ENCODE measurements around the gene AKAP8. TPM values are rescaled to one million over a fixed set of nuclear protein-coding genes. Genes with fewer than 3 reads are reported as not detected.
"Not testable (repeated sequence)": the region's sequence is repeated elsewhere in the genome, so short reads cannot be mapped to it uniquely, and the experiment has no call there.

The AKAP8 gene
- total RNA-seq, 6 experiments from 2014 or later, result 22.8 to 31.2 (median 29.6) TPM

GRCh38 chr19:15397782-15398181, 18.2 kb upstream of the AKAP8 start:
- TF ChIP-seq, protein P1, sequence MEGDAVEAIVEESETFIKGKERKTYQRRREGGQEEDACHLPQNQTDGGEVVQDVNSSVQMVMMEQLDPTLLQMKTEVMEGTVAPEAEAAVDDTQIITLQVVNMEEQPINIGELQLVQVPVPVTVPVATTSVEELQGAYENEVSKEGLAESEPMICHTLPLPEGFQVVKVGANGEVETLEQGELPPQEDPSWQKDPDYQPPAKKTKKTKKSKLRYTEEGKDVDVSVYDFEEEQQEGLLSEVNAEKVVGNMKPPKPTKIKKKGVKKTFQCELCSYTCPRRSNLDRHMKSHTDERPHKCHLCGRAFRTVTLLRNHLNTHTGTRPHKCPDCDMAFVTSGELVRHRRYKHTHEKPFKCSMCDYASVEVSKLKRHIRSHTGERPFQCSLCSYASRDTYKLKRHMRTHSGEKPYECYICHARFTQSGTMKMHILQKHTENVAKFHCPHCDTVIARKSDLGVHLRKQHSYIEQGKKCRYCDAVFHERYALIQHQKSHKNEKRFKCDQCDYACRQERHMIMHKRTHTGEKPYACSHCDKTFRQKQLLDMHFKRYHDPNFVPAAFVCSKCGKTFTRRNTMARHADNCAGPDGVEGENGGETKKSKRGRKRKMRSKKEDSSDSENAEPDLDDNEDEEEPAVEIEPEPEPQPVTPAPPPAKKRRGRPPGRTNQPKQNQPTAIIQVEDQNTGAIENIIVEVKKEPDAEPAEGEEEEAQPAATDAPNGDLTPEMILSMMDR (IDR thresholded peaks at IDR 0.05), result no peak
- H3K27ac Mint-ChIP-seq, result no peak overlapping the region
- no peak overlapping the region for H3K4me3 Mint-ChIP-seq
- H3K4me1 Mint-ChIP-seq (ENCODE audit: low read depth), result peaks cover 8% of the 10 kb centered on the region
- H3K36me3 Mint-ChIP-seq (ENCODE audit: low read depth), result peaks cover 36% of the 10 kb centered on the region
- no peak for DNase-seq
- no peaks in the 10 kb centered on the region; the same call in 1 of the 2 replicates for H3K27me3 Mint-ChIP-seq (ENCODE audit: insufficient read depth)
- H3K9me3 Mint-ChIP-seq, result no peaks in the 10 kb centered on the region

GRCh38 chr19:15397236-15397635, 17.6 kb upstream of the AKAP8 start:
- DNase-seq, result no peak
- TF ChIP-seq, protein P1 (IDR thresholded peaks at IDR 0.05), result no peak
- H3K4me1 Mint-ChIP-seq (ENCODE audit: low read depth), result peaks cover 8% of the 10 kb centered on the region
- no peak overlapping the region for H3K4me3 Mint-ChIP-seq
- H3K27me3 Mint-ChIP-seq (ENCODE audit: insufficient read depth), result no peaks in the 10 kb centered on the region; the same call in 1 of the 2 replicates
- peaks cover 38% of the 10 kb centered on the region for H3K36me3 Mint-ChIP-seq (ENCODE audit: low read depth)
- no peaks in the 10 kb centered on the region for H3K9me3 Mint-ChIP-seq
- H3K27ac Mint-ChIP-seq, result no peak overlapping the region

DNA sequence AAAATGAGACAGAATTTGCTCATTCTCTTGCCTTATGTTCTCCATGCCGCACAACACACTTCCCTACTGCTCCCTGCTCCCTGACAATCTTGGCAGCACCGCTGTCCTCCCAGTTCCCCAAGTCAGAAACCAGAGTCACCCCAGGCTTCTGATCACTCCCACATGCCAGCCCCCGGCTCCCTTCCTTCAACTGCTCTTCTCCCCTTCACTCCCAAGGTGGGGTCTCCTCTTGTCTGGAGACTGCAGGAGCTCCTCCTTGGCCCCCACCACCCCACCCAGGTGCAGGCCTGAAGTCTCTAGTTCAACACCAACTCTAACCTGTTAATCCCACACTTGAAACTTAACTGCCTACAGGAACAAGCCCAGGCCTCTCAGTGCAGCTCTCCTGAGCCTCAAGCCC, 16.8 kb upstream of the AKAP8 start:
- Mint-ChIP-seq H3K4me3 (no peak overlapping the region), H3K4me1 (ENCODE audit: low read depth) (peaks cover 8% of the 10 kb centered on the region), H3K27me3 (ENCODE audit: insufficient read depth) (no peaks in the 10 kb centered on the region; the same call in 1 of the 2 replicates), H3K27ac (no peak overlapping the region), H3K9me3 (no peaks in the 10 kb centered on the region), H3K36me3 (ENCODE audit: low read depth) (peaks cover 38% of the 10 kb centered on the region)
- DNase-seq, result no peak
- TF ChIP-seq, protein P1 (IDR thresholded peaks at IDR 0.05), result no peak

DNA sequence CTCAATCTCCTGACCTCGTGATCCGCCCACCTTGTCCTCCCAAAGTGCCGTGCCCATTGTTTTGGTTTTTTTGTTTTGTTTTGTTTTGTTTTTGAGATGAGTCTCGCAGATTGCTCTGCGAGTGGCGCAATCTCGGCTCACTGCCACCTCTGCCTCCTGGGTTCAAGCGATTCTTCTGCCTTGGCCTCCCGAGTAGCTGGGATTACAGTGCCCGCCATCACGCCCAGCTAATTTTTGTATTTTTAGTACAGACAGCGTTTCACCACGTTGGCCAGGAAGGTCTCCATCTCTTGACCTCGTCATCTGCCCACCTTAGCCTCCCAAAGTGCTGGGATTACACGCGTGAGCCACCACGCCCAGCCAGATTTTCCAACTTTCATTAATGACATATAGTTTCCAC, 15.7 kb upstream of the AKAP8 start:
- not testable (repeated sequence) for H3K27me3 Mint-ChIP-seq (ENCODE audit: insufficient read depth); H3K4me3 Mint-ChIP-seq; H3K4me1 Mint-ChIP-seq (ENCODE audit: low read depth); DNase-seq; H3K27ac Mint-ChIP-seq; H3K9me3 Mint-ChIP-seq
- H3K36me3 Mint-ChIP-seq (ENCODE audit: low read depth), result peaks cover 44% of the 10 kb centered on the region

DNA sequence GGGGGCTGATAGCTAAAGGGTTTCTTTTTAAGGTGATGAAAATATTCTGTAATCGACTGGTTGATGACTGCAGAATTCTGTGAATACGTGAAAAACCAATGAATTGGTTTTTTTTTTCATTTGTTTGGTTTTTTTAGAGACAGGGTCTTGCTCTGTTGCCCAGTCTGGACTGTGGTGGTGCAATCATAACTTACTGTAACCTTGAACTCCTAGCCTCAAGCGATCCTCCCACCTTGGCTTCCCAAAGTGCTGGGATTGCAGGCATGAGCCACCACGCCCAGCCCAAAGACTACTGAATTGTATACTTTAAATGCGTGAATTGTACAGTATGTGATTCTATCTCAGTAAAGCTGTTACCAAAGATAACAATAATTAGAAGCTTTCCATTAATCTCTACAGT, 14.8 kb upstream of the AKAP8 start:
- H3K4me3 Mint-ChIP-seq, result no peak overlapping the region
- peaks cover 8% of the 10 kb centered on the region for H3K4me1 Mint-ChIP-seq (ENCODE audit: low read depth)
- H3K27me3 Mint-ChIP-seq (ENCODE audit: insufficient read depth), result no peaks in the 10 kb centered on the region
- H3K36me3 Mint-ChIP-seq (ENCODE audit: low read depth), result peaks cover 48% of the 10 kb centered on the region
- DNase-seq, result no peak
- no peak overlapping the region for H3K27ac Mint-ChIP-seq
- H3K9me3 Mint-ChIP-seq, result no peaks in the 10 kb centered on the region
- TF ChIP-seq, protein P1 (IDR thresholded peaks at IDR 0.05), result no peak

DNA sequence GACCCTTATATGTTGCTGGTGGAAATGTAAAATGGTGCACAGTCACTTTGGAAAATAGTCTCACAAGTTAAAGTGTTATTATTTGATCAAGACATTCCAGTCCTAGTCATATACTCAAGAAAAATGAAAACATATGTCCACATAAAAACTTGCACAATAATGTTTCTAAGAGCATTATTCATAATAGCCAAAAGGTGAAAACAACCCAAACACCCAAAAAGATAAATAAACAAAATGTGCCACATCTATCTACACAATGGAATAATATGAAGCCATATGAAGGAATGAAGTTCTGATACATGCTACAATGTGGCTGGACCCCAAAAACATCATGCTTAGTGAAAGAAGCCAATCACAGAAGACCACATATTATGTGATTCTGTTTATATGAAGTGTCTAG, 14.4 kb upstream of the AKAP8 start:
- H3K36me3 Mint-ChIP-seq (ENCODE audit: low read depth), result peaks cover 53% of the 10 kb centered on the region
- TF ChIP-seq, protein P1 (IDR thresholded peaks at IDR 0.05), result no peak
- H3K4me3 Mint-ChIP-seq, result no peak overlapping the region
- H3K27me3 Mint-ChIP-seq (ENCODE audit: insufficient read depth), result no peaks in the 10 kb centered on the region
- DNase-seq, result no peak
- H3K4me1 Mint-ChIP-seq (ENCODE audit: low read depth), result peaks cover 8% of the 10 kb centered on the region
- H3K9me3 Mint-ChIP-seq, result no peaks in the 10 kb centered on the region
- no peak overlapping the region for H3K27ac Mint-ChIP-seq

All from HFFc6 (cell line).